ENCODE data around the gene MMAB.

DNA sequence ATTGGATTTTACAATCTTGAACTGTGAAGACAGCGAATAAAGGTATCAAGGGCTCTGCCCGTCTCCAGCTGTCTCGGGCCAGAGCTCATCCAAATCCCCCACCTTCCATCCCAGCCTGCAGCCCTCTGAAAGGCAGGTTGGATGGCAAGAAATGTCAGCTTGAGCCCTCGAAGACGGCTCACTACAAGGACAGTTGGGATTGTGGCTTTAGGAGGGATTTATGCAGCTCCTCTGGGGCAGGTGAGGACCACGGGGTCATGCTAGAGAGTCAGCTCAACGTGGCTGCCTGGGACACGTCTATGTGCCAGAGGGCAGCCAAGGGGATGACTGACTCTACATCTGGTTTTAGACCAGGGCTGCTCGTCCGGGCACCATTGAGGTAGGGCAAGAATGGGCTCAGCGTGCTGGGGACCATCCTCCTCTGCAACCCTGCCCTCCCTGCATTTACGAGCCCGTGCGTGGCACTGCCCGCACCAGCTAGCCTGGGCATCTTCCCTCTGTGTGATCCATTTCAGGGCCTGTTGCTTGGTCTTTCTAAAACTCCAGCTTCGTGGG lies 16.5 kb upstream of the MMAB start:
- TF ChIP-seq, protein P1, sequence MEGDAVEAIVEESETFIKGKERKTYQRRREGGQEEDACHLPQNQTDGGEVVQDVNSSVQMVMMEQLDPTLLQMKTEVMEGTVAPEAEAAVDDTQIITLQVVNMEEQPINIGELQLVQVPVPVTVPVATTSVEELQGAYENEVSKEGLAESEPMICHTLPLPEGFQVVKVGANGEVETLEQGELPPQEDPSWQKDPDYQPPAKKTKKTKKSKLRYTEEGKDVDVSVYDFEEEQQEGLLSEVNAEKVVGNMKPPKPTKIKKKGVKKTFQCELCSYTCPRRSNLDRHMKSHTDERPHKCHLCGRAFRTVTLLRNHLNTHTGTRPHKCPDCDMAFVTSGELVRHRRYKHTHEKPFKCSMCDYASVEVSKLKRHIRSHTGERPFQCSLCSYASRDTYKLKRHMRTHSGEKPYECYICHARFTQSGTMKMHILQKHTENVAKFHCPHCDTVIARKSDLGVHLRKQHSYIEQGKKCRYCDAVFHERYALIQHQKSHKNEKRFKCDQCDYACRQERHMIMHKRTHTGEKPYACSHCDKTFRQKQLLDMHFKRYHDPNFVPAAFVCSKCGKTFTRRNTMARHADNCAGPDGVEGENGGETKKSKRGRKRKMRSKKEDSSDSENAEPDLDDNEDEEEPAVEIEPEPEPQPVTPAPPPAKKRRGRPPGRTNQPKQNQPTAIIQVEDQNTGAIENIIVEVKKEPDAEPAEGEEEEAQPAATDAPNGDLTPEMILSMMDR (IDR thresholded peaks at IDR 0.05 in 4 of 5, conservative IDR thresholded peaks at IDR 0.05 in 1 of 5): no peak
- TF ChIP-seq POLR2A (IDR thresholded peaks at IDR 0.05): no peak
